IMR-90 (cell line): ENCODE data around the gene WDR54. TPM values are rescaled to one million over a fixed set of nuclear protein-coding genes. Genes with fewer than 3 reads are reported as not detected.

ENCODE experiments used
- ATAC-seq: fragments of 200-7000 bp; cut with Tn5 transposase; 2 replicates; pipeline ENCODE4 v1.9.1; 2020; ENCODE audit warnings: low read depth, mild to moderate bottlenecking, moderate library complexity
- BruUV-seq: library from RNA; stranded (reverse); fragments of 400-500 nt; replicated peaks from 2 replicates; lab custom pipeline; 2021; lab: Mats Ljungman, UMichigan
- CTCF ChIA-PET: fragments of 300-600 bp; formaldehyde crosslinking; extraction: SDS; loops from one replicate; lab custom pipeline; 2021; ENCODE audit warnings: antibody characterized with exemption; lab: Yijun Ruan, JAX
- POLR2A ChIA-PET: fragments of 300-600 bp; sonication (Branson Sonifier 250); formaldehyde crosslinking; loops from one replicate; lab custom pipeline; 2022; ENCODE audit warnings: antibody characterized with exemption; ENCODE audit not compliant: unreplicated experiment; lab: Charles Lee
- DNase-seq: peaks from one replicate; pipeline ENCODE4 v3.0.0; 2013
- H2AFZ ChIP-seq: replicated peaks from 2 replicates; pipeline ENCODE3; 2013; ENCODE audit warnings: low read length, mild to moderate bottlenecking; ENCODE audit not compliant: poor library complexity
- H2AK5ac ChIP-seq: 2 replicates; pipeline ENCODE4 v1.6.1; 2013; ENCODE audit warnings: low read depth, low read length, inconsistent platforms
- H2AK9ac ChIP-seq: replicated peaks from 2 replicates; pipeline ENCODE3; 2013; ENCODE audit warnings: mild to moderate bottlenecking, low read depth, low read length, moderate library complexity; ENCODE audit not compliant: poor library complexity
- H2BK120ac ChIP-seq: 2 replicates; pipeline ENCODE4 v1.6.1; 2013; ENCODE audit warnings: low read depth, low read length, inconsistent platforms
- H2BK15ac ChIP-seq: 3 replicates; pipeline ENCODE4 v1.6.1; 2013; ENCODE audit warnings: low read depth, low read length, inconsistent platforms
- H2BK20ac ChIP-seq: 2 replicates; pipeline ENCODE4 v1.6.1; 2013; ENCODE audit warnings: low read depth, mild to moderate bottlenecking, inconsistent platforms, low read length, moderate library complexity
- H2BK5ac ChIP-seq: 2 replicates; pipeline ENCODE4 v1.6.1; 2013; ENCODE audit warnings: mild to moderate bottlenecking, low read depth, low read length, inconsistent platforms; ENCODE audit not compliant: poor library complexity, severe bottlenecking
- H3K14ac ChIP-seq: replicated peaks from 2 replicates; pipeline ENCODE4 v1.6.1; 2013; ENCODE audit warnings: low read depth, low read length, inconsistent platforms
- H3K18ac ChIP-seq: 2 replicates; pipeline ENCODE4 v1.6.1; 2013; ENCODE audit warnings: low read depth, low read length, control low read depth
- H3K23ac ChIP-seq: 2 replicates; pipeline ENCODE4 v1.6.1; 2013; ENCODE audit warnings: low read depth, low read length, inconsistent platforms
- H3K27ac ChIP-seq: 2 replicates; pipeline ENCODE4 v1.5.1; 2013; ENCODE audit warnings: mild to moderate bottlenecking, control low read depth, low read length; ENCODE audit not compliant: insufficient read depth
- H3K27me3 ChIP-seq: 2 replicates; pipeline ENCODE4 v1.6.1; 2013; ENCODE audit warnings: low read length; ENCODE audit not compliant: control insufficient read depth, insufficient read depth
- H3K36me3 ChIP-seq: 2 replicates; pipeline ENCODE4 v1.6.1; 2013; ENCODE audit warnings: low read length, mixed read lengths; ENCODE audit not compliant: control insufficient read depth, insufficient read depth
- H3K4ac ChIP-seq: 2 replicates; pipeline ENCODE4 v1.6.1; 2013; ENCODE audit warnings: low read depth, low read length, inconsistent platforms
- H3K4me1 ChIP-seq: 2 replicates; pipeline ENCODE4 v1.6.1; 2013; ENCODE audit warnings: low read length, mixed read lengths; ENCODE audit not compliant: control insufficient read depth, insufficient read depth
- H3K4me2 ChIP-seq: 2 replicates; pipeline ENCODE4 v1.6.1; 2013; ENCODE audit warnings: low read depth, mild to moderate bottlenecking, control low read depth, low read length, moderate library complexity
- H3K4me3 ChIP-seq: 2 replicates; pipeline ENCODE4 v1.5.1; 2013; ENCODE audit warnings: low read depth, mild to moderate bottlenecking, control low read depth, low read length, moderate library complexity; ENCODE audit not compliant: insufficient read depth
- H3K56ac ChIP-seq: 2 replicates; pipeline ENCODE4 v1.6.1; 2013; ENCODE audit warnings: low read length, inconsistent platforms; ENCODE audit not compliant: insufficient read depth; ENCODE audit errors: extremely low read depth
- H3K79me1 ChIP-seq, 2 experiments: 2 replicates each; pipeline ENCODE4 v1.6.1; 2013; ENCODE audit warnings: low read length in 2 of 2, inconsistent platforms in 1 of 2, low read depth in 1 of 2
- H3K9ac ChIP-seq: 2 replicates; pipeline ENCODE4 v1.6.1; 2013; ENCODE audit warnings: low read depth, low read length, control low read depth
- H3K9me1 ChIP-seq: 2 replicates; pipeline ENCODE4 v1.6.1; 2013; ENCODE audit warnings: low read length, inconsistent platforms; ENCODE audit not compliant: insufficient read depth
- H3K9me3 ChIP-seq: 2 replicates; pipeline ENCODE4 v1.6.1; 2013; ENCODE audit warnings: low read length; ENCODE audit not compliant: control insufficient read depth, insufficient read depth
- H4K20me1 ChIP-seq: 2 replicates; pipeline ENCODE4 v1.6.1; 2013; ENCODE audit warnings: low read length, inconsistent platforms; ENCODE audit not compliant: insufficient read depth
- H4K5ac ChIP-seq: 2 replicates; pipeline ENCODE4 v1.6.1; 2013; ENCODE audit warnings: mild to moderate bottlenecking, low read depth, low read length, control low read depth
- H4K8ac ChIP-seq, 2 experiments: 2 replicates each; pipeline ENCODE4 v1.6.1; 2013; ENCODE audit warnings: low read depth in 2 of 2, low read length in 2 of 2, control low read depth in 1 of 2, inconsistent platforms in 1 of 2
- H4K91ac ChIP-seq: 2 replicates; pipeline ENCODE4 v1.6.1; 2013; ENCODE audit warnings: low read depth, low read length, inconsistent platforms; ENCODE audit not compliant: insufficient read depth
- CHD1 ChIP-seq: IDR thresholded peaks from 2 replicates; pipeline ENCODE4 v1.6.1; 2012; ENCODE audit warnings: low read depth, low read length, improper control_type of control experiment
- WGBS, 2 experiments: methylation state at CpG; one replicate each; pipeline versions ENCODE4 v1.1.5 to v1.1.7; 2013; ENCODE audit warnings: missing lambda C conversion rate in 2 of 2; ENCODE audit not compliant: insufficient read length in 1 of 2; ENCODE audit errors: extremely low coverage in 2 of 2; 5-methylcytosine and 5-hydroxymethylcytosine counted together
- dilution Hi-C: fragments of 300-500 bp; cut with HindIII; formaldehyde crosslinking; loops from one replicate; pipeline ENCODE4 v1.14.3; 2018; ENCODE audit warnings: low sequenced_read_pairs; ENCODE audit not compliant: unreplicated experiment
- in situ Hi-C: fragments of 300-500 bp; cut with MboI; formaldehyde crosslinking; loops from 3 replicates; pipeline ENCODE4 v1.14.3; 2019; ENCODE audit warnings: low sequenced_read_pairs, inconsistent platforms, mixed read lengths
- intact Hi-C: fragments of 100-400 bp; cut with micrococcal nuclease; formaldehyde crosslinking; loops from 2 replicates; pipeline ENCODE4 v1.10.0; 2022
- polyA plus RNA-seq, 3 experiments: library from polyadenylated mRNA; depleted of rRNA; stranded (reverse); fragments of >200 nt; gene quantifications; 2 replicates each; pipeline ENCODE4 v1.2.3, GENCODE V29; 2012; ENCODE audit warnings: low replicate concordance in 1 of 3
- total RNA-seq: library from RNA; depleted of rRNA; stranded (reverse); fragments of >200 nt; gene quantifications from 2 replicates; pipeline ENCODE4 v1.2.3, GENCODE V29; 2012

WDR54 gene
- total and polyA plus RNA-seq, 2 of the 4 experiments (the other 2 are of a cell fraction): 47.9 to 57.2 TPM

- no peak overlapping the region for H3K4ac ChIP-seq
- H3K9me1 ChIP-seq: peaks cover 6% of the 10 kb centered on the region; the same call in 1 of the 2 replicates
- BruUV-seq: no TSS peak
- H2BK5ac ChIP-seq: no peak overlapping the region
- peaks cover 26% of the 10 kb centered on the region for H4K20me1 ChIP-seq
- WGBS, 2 experiments: no CpG with 5 or more reads among the region's 5 CpGs
- H2AFZ ChIP-seq: no peak overlapping the region
- H2BK120ac ChIP-seq: no peak overlapping the region
- no peak overlapping the region for H3K27ac ChIP-seq
- H4K5ac ChIP-seq: no peak overlapping the region
- H3K23ac ChIP-seq: no peak overlapping the region
- CTCF ChIA-PET: no interaction called here
- DNase-seq (no peak), ATAC-seq (no peak)
- H4K8ac ChIP-seq: no peak overlapping the region
- H3K4me1 ChIP-seq: peaks cover 3% of the 10 kb centered on the region; the same call in 1 of the 2 replicates
- no peak overlapping the region for H4K91ac ChIP-seq
- no peak overlapping the region for H3K14ac ChIP-seq
- H3K56ac ChIP-seq: no peak overlapping the region
- H3K79me1 ChIP-seq: peaks cover 19 to 58% of the 10 kb centered on the region in 2 experiments
- H3K36me3 ChIP-seq: peaks cover 52% of the 10 kb centered on the region
- H3K27me3 ChIP-seq: no peaks in the 10 kb centered on the region
- in situ Hi-C loops (no loop called here), dilution Hi-C loops (no loop called here), intact Hi-C loops (no loop called here)
- H3K9ac ChIP-seq: no peak overlapping the region
- POLR2A ChIA-PET: no interaction called here
- TF ChIP-seq CHD1: no peak
- no peak overlapping the region for H2BK20ac ChIP-seq
- no peak overlapping the region for H3K4me3 ChIP-seq
- no peaks in the 10 kb centered on the region for H3K9me3 ChIP-seq
- H2BK15ac ChIP-seq: no peak overlapping the region
- H3K18ac ChIP-seq: no peak overlapping the region
- H2AK5ac ChIP-seq: no peak overlapping the region
- H3K4me2 ChIP-seq: no peak overlapping the region
- no peak overlapping the region for H2AK9ac ChIP-seq
Measured at GRCh38 chr2:74373221-74373676, 48.3 kb upstream of the WDR54 start.
